HG02870 (cell line): ENCODE data around the gene TTC28.
"Not testable (repeated sequence)": the region's sequence is repeated elsewhere in the genome, so short reads cannot be mapped to it uniquely, and the experiment has no call there.

Source experiments
- ATAC-seq: cut with Tn5 transposase; IDR thresholded peaks from one replicate; pipeline ENCODE4 v1.9.1; 2021; ENCODE audit warnings: mild to moderate bottlenecking, moderate library complexity; ENCODE audit not compliant: unreplicated experiment

TTC28 gene

GRCh38 chr22:28369854-28370253 is 309.8 kb downstream of the TTC28 start:
- ATAC-seq: no peak

- ATAC-seq: no peak
These were observed 312.8 kb downstream of the TTC28 start for GRCh38 chr22:28366856-28367255.

- no peak for ATAC-seq
These were observed 314.3 kb downstream of the TTC28 start for GRCh38 chr22:28365371-28365770.

GRCh38 chr22:28364105-28364504 is 315.5 kb downstream of the TTC28 start:
- not testable (repeated sequence) for ATAC-seq

GRCh38 chr22:28360939-28361338 is 318.7 kb downstream of the TTC28 start:
- no peak for ATAC-seq

- ATAC-seq: no peak
These were observed 321.3 kb downstream of the TTC28 start for GRCh38 chr22:28358312-28358711.

GRCh38 chr22:28357193-28357592 is 322.4 kb downstream of the TTC28 start:
- no peak for ATAC-seq

- no peak for ATAC-seq
These were observed 328.2 kb downstream of the TTC28 start for GRCh38 chr22:28351476-28351875.

- ATAC-seq: no peak
These were observed 330.7 kb downstream of the TTC28 start for GRCh38 chr22:28348613-28349609.

GRCh38 chr22:28346308-28346707 is 333.3 kb downstream of the TTC28 start:
- ATAC-seq: no peak

GRCh38 chr22:28344918-28345703 is 334.5 kb downstream of the TTC28 start:
- no peak for ATAC-seq

GRCh38 chr22:28341001-28341400 is 338.6 kb downstream of the TTC28 start:
- ATAC-seq: no peak

GRCh38 chr22:28333088-28333487 is 346.6 kb downstream of the TTC28 start:
- no peak for ATAC-seq

GRCh38 chr22:28332410-28332809 is 347.2 kb downstream of the TTC28 start:
- ATAC-seq: no peak

- no peak for ATAC-seq
These were observed 347.9 kb downstream of the TTC28 start for GRCh38 chr22:28331695-28332094.

GRCh38 chr22:28329186-28330073 is 350.2 kb downstream of the TTC28 start:
- no peak for ATAC-seq

GRCh38 chr22:28328756-28329155 is 350.9 kb downstream of the TTC28 start:
- ATAC-seq: no peak

GRCh38 chr22:28316014-28316413 is 363.6 kb downstream of the TTC28 start:
- no peak for ATAC-seq

GRCh38 chr22:28314959-28315358 is 364.7 kb downstream of the TTC28 start:
- no peak for ATAC-seq

GRCh38 chr22:28310299-28310698 is 369.3 kb downstream of the TTC28 start:
- ATAC-seq: no peak

GRCh38 chr22:28299753-28300152 is 379.9 kb downstream of the TTC28 start:
- ATAC-seq: no peak
